Erythroblast (primary cell): Measurements from ENCODE around the gene ATP8B3.
A peak's percentile ranks its signal among the peaks of the same experiment; 100 is the strongest.

Experiments used
- DNase-seq, 2 experiments: peaks; one replicate each; lab custom pipeline; 2025; lab: John Stamatoyannopoulos, UW
- GATA1 ChIP-seq: IDR thresholded peaks from 2 replicates; pipeline ENCODE4 v1.6.1; 2011; ENCODE audit warnings: low read depth, mild to moderate bottlenecking, control low read depth, low read length, moderate library complexity
- POLR2A ChIP-seq: IDR thresholded peaks from 2 replicates; pipeline ENCODE4 v1.6.1; 2011; ENCODE audit warnings: mild to moderate bottlenecking, low read length

The ATP8B3 gene

DNA sequence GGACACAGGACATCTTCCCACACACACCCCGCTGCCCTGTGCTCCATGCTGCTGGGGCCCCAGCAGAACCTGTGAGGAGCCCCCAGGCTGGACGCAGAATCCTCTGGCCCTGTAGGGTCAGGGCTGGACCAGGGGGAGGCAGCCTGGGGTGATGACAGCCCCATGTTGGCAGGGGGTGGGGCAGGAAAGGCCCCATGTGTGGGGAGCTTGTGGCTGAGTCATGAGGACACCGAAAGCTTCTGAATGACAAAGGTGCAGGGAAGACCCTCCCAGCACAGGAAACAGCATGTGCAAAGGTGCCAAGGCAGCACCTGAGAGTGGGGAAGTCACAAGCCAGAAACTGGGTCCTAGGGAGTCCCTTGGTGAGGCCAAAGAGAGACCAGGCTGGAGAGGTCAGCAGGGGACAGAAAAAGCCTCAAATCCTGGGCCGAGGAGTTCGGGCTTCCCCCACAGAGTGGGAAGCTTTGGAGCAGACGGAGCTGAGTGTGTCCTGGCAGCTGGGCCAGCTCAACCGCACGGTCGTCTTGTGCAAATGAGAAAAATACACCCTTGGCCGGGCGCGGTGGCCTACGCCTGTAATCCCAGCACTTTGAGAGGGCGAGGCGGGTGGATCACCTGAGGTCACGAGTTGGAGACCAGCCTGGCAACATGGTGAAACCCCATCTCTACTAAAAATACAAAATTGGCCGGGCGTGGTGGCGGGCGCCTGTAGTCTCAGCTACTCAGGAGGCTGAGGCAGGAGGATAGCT lies 17.5 kb downstream of the ATP8B3 start:
- DNase-seq: no peak
- TF ChIP-seq POLR2A (no peak), GATA1 (no peak)

DNA sequence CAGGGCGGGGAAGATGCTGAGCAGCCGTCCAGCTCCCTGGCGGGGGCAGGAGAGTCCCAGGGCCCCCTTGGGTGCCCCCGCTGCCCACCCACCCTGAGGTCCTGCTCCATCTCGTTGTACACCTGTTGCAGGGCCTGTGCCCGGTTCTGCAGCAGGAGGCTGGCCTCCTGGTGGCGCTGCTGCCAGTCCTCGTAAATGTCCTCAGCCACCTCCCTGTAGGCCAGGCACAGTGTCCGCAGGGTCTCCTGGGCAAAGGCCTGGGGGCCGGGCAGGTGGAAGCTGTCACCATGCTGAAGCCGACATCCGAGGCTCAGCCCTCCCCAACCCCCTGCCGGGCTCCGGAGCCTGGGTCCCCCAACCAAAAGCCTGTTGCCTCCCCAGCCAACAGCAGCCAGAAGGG lies 20.2 kb downstream of the ATP8B3 start:
- TF ChIP-seq GATA1 (no peak), POLR2A (no peak)
- DNase-seq: no peak

DNA sequence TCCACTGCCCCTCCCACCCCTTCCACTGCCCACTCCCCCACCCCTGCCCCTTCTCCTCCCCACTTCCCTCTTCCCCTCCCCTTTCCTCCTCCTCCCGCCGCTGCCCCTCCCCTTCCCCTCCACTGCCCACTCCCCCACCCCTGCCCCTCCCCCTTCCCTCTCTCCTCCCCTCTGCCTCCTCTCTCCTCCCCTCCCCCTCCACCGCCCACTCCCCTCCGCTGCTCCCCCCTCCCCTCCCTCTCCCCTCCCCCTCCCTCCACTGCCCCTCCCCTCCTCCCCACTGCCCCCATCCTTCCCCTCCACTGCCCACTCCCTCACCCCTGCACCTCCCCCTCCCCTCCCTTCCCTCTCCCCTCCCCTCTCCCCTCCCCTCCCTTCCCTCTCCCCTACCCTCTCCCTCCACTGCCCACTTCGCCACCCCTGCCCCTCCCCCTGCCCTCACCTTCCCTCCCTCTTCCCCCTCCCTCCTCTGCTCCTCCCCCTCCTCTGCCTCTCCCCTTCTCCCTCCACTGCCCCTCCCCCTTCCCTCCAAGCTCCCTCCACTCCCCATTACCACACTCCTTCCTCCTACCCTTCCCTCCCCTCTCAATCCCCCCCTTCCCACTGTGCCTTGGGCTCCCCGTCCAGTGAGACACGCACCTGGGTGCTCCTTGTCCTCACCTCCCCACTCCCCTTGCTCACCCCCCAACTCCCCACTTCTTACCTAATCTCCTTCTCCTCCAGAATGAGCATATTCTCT lies 21.9 kb downstream of the ATP8B3 start:
- no peak for TF ChIP-seq GATA1
- TF ChIP-seq POLR2A: no peak

DNA sequence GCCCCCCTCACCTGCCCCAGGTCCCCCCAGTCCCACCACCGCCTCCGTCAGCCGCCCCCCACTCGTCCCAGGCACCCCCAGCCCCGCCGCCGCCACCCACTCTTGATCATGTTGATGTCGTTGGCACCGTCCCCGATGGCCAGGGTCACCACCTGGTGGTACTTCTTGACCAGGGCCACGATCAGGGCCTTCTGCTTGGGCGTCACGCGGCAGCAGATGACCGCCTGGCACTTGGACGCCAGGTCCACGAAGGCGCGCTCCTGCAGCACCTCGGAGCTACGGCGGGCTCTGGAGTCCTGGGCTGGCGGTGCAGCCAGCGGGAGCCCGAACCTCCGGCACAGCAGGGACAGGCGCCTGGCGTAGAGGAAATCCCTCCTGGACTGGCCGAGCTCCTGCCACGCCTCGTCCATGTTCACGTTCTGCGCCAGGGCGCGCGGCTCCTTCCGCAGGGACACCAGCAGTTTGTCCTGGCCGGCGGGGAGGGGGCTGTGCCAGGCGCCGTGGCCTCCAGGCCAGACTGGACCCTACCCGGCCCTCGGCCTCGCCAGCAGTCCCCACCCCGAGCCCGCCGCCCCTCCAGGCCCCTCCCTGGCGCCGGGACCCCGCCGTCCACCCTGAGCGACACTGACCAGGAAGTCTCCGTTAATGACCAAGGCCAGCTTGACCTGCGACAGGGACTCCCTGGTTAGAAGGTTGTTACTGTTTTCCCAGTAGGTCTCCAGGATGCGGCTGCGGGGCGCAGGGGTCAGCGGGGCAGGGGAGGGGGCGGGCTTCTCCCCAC lies 22.6 kb downstream of the ATP8B3 start:
- DNase-seq: no peak
- no peak for TF ChIP-seq GATA1
- no peak for TF ChIP-seq POLR2A

More for the DNA sequence above, 21.9 kb downstream of the ATP8B3 start:
- no peak for DNase-seq

DNA sequence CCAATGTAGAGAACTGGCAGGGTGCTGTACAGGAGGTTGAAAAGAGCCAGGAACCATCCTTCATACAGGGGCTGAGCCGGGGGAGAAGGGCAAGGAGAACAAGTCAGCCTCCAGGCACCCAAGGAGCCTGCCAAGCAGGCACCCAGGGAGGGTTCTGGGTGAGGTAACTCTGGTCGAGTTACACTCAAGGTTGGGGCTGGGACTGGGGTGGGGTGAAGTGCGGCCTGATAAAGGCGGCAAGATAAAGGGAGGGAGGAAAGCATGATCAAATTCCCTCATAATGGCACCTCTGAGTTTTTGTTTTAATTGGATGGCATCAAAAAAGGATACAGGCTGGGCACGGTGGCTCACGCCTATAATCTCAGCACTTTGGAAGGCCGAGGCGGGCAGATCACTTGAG lies 25.0 kb downstream of the ATP8B3 start:
- TF ChIP-seq GATA1 (no peak), POLR2A (no peak)
- DNase-seq: no peak

DNA sequence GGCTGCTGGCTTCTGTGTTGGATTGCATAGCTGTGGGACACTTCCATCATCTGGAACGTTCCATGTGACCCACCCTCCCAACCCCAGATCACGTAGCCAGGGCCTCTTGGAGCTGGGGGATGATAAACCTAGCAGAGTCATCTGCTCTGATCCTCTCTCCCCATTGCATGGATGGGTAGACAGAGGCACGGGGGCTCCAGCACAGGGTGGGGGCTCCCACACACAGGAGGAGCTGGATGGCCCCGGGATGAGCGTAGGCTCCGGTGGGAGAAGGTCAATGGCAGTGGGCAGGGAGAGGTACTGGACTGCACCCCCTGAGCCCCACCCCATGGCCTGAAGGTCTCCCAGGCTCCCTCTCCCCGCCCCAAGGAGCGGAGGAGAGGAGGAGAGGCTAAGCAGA lies 25.4 kb downstream of the ATP8B3 start:
- no peak for TF ChIP-seq GATA1
- TF ChIP-seq POLR2A: no peak
- DNase-seq: no peak

DNA sequence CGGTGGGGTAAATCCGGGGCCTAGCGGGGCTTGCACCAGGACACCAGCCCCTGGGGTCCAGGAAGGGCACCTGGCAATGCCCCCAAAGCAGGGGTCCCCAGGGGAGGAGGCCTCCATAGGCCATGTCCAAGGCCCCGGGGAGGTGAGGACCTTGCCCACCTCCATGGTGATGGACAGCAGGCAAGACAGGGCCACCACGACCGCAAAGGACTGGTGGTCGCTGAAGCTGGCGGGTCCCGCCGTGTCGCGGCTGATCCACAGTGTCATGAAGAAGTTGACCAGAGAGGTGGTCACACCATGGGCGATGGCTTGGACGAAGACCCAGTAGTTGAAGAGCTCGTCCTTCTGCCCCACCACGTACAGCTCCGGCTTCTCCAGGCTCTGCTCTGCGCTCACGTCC lies 26.8 kb downstream of the ATP8B3 start:
- no peak for DNase-seq
- TF ChIP-seq POLR2A (no peak), GATA1 (no peak)

DNA sequence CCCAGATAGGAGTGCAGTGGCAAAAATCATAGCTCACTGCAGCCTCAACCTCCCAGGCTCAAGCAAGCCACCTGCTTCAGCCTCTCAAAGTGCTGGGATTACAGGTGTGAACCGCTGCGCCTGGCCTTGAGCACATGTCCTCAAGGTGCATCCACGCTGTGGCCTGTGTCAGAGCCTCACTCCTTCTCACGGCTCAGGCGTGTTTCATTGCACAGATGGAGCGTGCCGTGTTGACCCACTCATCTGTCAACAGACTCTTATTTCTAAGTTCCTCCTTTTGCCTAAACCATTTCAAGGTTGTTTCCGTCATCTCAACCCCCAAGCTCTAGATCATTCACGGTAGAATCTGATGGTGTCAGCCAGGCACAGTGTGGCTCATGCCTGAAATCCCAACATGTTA lies 28.2 kb downstream of the ATP8B3 start:
- no peak for TF ChIP-seq POLR2A
- no peak for TF ChIP-seq GATA1

DNA sequence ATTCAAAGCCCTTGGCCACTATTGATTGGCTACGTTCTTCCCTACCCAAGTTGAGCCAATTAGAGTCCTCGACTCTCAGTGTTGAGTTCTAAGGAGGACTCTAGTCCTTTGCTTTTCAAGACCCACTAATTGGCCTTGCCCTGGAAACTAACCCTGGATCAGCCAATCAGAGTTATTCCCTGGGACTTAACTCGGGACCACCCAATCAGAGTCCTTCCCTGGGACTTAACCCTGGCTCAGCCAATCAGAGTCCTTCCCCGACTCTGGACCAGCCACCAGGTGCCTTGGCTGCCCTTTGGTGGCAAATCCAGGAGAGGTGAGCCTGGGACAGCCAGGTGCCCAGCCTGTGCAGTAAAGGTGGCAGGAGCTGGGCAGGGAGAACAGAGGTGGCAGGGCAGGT lies 28.7 kb downstream of the ATP8B3 start:
- no peak for DNase-seq
- TF ChIP-seq GATA1: no peak
- no peak for TF ChIP-seq POLR2A

More for the DNA sequence above, 28.2 kb downstream of the ATP8B3 start:
- no peak for DNase-seq

DNA sequence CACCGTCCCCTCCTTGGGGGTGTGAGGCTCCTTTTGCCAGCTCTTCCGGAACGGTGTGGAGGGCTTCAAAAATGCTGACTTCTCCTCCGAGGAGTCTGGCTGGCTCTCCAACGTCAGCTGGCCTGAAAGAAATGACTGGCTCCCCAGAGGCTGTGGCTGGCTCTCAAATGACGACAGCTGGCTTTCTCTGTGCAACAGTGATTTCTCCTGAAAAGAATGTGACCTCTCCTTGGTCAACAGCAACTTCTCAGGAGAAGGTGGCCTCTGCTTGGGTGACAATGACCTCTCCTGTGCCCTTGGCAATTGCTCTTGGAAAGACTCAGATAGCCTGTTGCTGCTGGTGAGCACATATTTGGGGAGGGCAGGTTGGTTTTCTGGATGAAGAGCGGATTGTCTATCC lies 29.6 kb downstream of the ATP8B3 start:
- TF ChIP-seq POLR2A (no peak), GATA1 (no peak)
- no peak for DNase-seq

DNA sequence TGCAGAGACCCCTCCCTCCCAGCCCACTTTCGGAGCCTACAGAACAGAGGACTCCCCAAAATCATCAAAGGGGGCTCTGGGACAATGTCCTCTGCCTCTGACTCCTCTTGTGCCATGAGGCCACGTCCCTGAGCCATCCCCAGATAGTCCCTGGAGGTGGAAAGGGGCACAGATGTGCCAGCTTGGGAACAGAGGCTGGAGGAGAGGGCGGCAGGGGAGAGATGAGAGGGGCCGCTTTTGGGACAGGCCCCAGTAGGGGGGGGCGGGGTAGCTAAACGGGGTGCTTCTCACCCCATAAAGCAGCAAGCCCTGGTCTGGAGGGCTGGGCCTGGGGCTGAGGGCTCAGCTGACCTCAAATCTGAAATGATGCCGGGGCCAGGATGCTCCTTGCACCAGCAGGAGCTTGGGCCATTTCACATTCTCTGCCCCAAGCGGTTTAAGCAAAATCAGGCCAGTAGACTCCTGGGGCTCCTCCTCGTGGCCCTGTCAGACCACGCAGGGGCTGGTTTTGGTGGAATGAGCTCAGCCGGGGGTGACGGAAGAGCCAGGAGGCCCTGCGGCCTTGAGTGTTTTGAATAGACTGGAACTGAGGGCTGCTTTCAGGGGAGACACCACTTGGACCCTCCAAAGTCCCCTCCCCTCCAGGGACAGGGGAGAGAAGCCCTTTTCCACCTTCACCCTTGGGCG lies 31.7 kb downstream of the ATP8B3 start:
- TF ChIP-seq GATA1 (no peak), POLR2A (no peak)
- DNase-seq: peak in 1 of 2 experiments; percentile 40

DNA sequence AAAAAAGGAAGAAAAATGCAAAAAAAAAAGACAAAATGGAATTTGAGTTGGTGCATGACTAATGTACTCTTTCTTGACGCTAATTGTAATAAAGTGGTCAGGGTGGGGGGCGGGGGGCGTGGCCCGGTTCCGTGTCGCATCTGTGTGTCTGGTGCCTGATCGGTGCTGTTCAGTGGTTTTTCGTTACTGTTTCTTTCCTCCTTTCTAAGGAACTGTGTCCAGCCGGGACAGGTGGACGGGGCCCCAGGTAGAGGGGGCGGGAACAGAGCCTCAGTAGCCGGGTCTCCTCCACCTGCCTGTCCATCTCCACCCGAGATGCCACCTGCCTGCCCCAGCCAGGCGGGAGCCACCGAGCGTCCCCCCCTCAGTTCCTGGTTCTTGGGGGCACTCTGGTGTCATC lies 32.5 kb downstream of the ATP8B3 start:
- no peak for DNase-seq
- TF ChIP-seq GATA1 (no peak), POLR2A (no peak)

DNA sequence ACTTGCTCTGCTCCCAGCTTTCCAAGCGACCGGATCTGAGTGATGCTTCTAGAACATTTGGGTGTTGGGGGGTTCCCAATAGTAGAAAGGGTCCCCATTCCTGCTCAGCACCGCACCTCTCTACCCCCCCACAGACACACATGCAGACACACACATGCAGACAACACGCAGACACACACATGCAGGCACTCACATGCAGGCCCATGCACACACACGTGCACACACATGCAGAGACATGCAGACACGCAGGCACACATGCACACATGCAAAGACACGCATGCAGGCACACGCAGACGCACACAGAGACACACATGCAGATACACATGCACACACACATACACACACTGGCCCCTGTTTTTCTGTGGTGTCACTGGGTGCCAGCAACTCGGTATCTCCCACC lies 34.9 kb downstream of the ATP8B3 start:
- no peak for DNase-seq

More for the DNA sequence above, 34.9 kb downstream of the ATP8B3 start:
- TF ChIP-seq GATA1 (no peak), POLR2A (no peak)
